Measurements from ENCODE around the gene CARD19. TPM values are rescaled to one million over a fixed set of nuclear protein-coding genes. Genes with fewer than 3 reads are reported as not detected.

CARD19 gene
- total RNA-seq, 1 experiment from 2014 or later = 63.4 TPM

DNA sequence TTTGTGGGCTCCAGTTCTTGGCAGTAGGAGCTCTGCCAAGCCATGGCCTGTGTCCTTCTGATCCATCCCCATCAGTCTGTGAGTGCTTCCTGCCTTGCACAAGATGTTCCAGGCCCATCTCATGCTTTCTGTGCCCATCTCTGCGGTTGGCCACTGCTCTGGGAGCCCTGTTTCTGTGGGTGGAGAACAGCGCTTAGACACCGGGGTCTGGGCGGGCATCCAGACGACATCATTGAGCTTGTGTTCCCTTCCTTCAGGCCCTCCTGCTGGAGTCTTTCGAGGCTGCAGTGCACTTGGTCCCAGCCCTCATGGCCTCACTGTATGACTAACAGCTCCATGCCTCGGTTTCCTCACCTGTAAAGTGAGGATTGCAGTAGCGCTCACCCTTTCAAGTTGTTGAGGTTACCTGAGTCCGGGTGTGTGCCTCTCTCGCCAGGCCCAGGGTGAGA, 14.9 kb upstream of the CARD19 start:
- CTCF ChIA-PET = no interaction called here
- H3K36me3 ChIP-seq (ENCODE audit: control insufficient read depth, insufficient read depth, low read length) = no peaks in the 10 kb centered on the region
- H3K27me3 ChIP-seq (ENCODE audit: control insufficient read depth, insufficient read depth, low read length) = no peaks in the 10 kb centered on the region
- H3K27ac ChIP-seq (ENCODE audit: low read length) = no peak overlapping the region
- POLR2A ChIA-PET = no interaction called here
- TF ChIP-seq, protein P1, sequence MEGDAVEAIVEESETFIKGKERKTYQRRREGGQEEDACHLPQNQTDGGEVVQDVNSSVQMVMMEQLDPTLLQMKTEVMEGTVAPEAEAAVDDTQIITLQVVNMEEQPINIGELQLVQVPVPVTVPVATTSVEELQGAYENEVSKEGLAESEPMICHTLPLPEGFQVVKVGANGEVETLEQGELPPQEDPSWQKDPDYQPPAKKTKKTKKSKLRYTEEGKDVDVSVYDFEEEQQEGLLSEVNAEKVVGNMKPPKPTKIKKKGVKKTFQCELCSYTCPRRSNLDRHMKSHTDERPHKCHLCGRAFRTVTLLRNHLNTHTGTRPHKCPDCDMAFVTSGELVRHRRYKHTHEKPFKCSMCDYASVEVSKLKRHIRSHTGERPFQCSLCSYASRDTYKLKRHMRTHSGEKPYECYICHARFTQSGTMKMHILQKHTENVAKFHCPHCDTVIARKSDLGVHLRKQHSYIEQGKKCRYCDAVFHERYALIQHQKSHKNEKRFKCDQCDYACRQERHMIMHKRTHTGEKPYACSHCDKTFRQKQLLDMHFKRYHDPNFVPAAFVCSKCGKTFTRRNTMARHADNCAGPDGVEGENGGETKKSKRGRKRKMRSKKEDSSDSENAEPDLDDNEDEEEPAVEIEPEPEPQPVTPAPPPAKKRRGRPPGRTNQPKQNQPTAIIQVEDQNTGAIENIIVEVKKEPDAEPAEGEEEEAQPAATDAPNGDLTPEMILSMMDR (IDR thresholded peaks at IDR 0.05) = no peak
- TF ChIP-seq SIN3A (IDR thresholded peaks at IDR 0.05; ENCODE audit: borderline replicate concordance, insufficient read depth, low read depth, low read length) (no peak), TCF7L2 (IDR thresholded peaks at IDR 0.05; ENCODE audit: low read depth, low read length) (no peak)
- TF ChIP-seq, protein P2, sequence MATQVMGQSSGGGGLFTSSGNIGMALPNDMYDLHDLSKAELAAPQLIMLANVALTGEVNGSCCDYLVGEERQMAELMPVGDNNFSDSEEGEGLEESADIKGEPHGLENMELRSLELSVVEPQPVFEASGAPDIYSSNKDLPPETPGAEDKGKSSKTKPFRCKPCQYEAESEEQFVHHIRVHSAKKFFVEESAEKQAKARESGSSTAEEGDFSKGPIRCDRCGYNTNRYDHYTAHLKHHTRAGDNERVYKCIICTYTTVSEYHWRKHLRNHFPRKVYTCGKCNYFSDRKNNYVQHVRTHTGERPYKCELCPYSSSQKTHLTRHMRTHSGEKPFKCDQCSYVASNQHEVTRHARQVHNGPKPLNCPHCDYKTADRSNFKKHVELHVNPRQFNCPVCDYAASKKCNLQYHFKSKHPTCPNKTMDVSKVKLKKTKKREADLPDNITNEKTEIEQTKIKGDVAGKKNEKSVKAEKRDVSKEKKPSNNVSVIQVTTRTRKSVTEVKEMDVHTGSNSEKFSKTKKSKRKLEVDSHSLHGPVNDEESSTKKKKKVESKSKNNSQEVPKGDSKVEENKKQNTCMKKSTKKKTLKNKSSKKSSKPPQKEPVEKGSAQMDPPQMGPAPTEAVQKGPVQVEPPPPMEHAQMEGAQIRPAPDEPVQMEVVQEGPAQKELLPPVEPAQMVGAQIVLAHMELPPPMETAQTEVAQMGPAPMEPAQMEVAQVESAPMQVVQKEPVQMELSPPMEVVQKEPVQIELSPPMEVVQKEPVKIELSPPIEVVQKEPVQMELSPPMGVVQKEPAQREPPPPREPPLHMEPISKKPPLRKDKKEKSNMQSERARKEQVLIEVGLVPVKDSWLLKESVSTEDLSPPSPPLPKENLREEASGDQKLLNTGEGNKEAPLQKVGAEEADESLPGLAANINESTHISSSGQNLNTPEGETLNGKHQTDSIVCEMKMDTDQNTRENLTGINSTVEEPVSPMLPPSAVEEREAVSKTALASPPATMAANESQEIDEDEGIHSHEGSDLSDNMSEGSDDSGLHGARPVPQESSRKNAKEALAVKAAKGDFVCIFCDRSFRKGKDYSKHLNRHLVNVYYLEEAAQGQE (IDR thresholded peaks at IDR 0.05; ENCODE audit: insufficient read depth in 1 of 2, low read depth in 2 of 2, low read length in 1 of 2) = no peak
- DNase-seq (ENCODE audit: low read depth, low spot score) (no peak), ATAC-seq (no peak)
- BruUV-seq (replicated peaks) = no TSS peak
- H3K4me3 ChIP-seq (ENCODE audit: low read depth in 2 of 2, low read length in 2 of 2) = no peak overlapping the region
- H3K4me1 ChIP-seq (ENCODE audit: control insufficient read depth, insufficient read depth, low read length) = no peaks in the 10 kb centered on the region
- H3K9me3 ChIP-seq (ENCODE audit: control insufficient read depth, insufficient read depth, low read depth, low read length) = no peaks in the 10 kb centered on the region
- intact Hi-C loops (cut with micrococcal nuclease; ENCODE audit: unreplicated experiment) (no loop called here), in situ Hi-C loops (cut with HindIII; ENCODE audit: low pct_unique_long_range_greater_than_20kb, low sequenced_read_pairs) (no loop called here)

DNA sequence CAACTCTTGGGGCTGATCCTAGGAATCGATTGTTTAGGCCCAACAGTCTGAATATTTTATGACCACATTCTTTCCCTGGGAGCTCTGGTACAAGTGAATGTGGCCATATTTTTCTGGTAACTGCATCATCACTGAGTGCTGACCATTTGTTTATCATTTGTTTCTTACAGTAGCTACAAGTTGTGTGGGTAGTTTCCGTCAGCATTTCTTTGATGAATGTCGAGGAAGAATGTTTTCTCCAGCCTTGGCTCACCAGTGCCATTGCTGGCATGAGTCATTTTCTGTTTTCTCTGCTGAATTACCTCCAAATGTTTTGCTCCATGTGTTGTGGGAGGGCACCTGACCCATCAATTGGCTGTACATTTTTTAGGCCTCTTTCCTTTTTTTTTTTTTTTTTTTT, 14.1 kb upstream of the CARD19 start:
- intact Hi-C loops (cut with micrococcal nuclease; ENCODE audit: unreplicated experiment) = no loop called here
- TF ChIP-seq, protein P1 (IDR thresholded peaks at IDR 0.05) = no peak
- TF ChIP-seq SIN3A (IDR thresholded peaks at IDR 0.05; ENCODE audit: borderline replicate concordance, insufficient read depth, low read depth, low read length) (no peak), TCF7L2 (IDR thresholded peaks at IDR 0.05; ENCODE audit: low read depth, low read length) (no peak), POLR2AphosphoS5 (IDR thresholded peaks at IDR 0.05; ENCODE audit: low read depth, low read length) (no peak)
- TF ChIP-seq, protein P2 (IDR thresholded peaks at IDR 0.05; ENCODE audit: insufficient read depth in 1 of 2, low read depth in 2 of 2, low read length in 1 of 2) = no peak
- H3K27ac ChIP-seq (ENCODE audit: low read length) = no peak overlapping the region
- ATAC-seq (no peak), DNase-seq (ENCODE audit: low read depth, low spot score) (no peak)
- CTCF ChIA-PET = no interaction called here
- in situ Hi-C loops (cut with HindIII; ENCODE audit: low pct_unique_long_range_greater_than_20kb, low sequenced_read_pairs) = no loop called here
- POLR2A ChIA-PET = no interaction called here
- no TSS peak for BruUV-seq (replicated peaks)
- H3K9me3 ChIP-seq (ENCODE audit: control insufficient read depth, insufficient read depth, low read depth, low read length) = no peaks in the 10 kb centered on the region
- no peaks in the 10 kb centered on the region for H3K4me1 ChIP-seq (ENCODE audit: control insufficient read depth, insufficient read depth, low read length)
- no peaks in the 10 kb centered on the region for H3K36me3 ChIP-seq (ENCODE audit: control insufficient read depth, insufficient read depth, low read length)
- no peaks in the 10 kb centered on the region for H3K27me3 ChIP-seq (ENCODE audit: control insufficient read depth, insufficient read depth, low read length)
- H3K4me3 ChIP-seq (ENCODE audit: low read depth in 2 of 2, low read length in 2 of 2) = no peak overlapping the region
